Peyer's patch (tissue), 4 donors: Measurements from ENCODE around the gene INPPL1.

ENCODE experiments used
- POLR2A ChIP-seq, 2 donors: fragments of 450-650 bp; IDR thresholded peaks; one replicate each; pipeline ENCODE4 v1.5.1; 2017; ENCODE audit warnings: antibody characterized with exemption in 2 of 2, mild to moderate bottlenecking in 2 of 2, moderate library complexity in 2 of 2
- TF ChIP-seq, protein P1 (sequence below), 6 experiments: fragments of 450-650 bp in 4 of 6; fragments of 200-600 bp in 2 of 6; sonication (generic) in 1 of 6; IDR thresholded peaks; one replicate each; pipeline ENCODE4 v1.5.1; 2017 to 2019; ENCODE audit warnings: antibody characterized with exemption in 6 of 6, mild to moderate bottlenecking in 3 of 6, moderate library complexity in 1 of 6

DNA sequence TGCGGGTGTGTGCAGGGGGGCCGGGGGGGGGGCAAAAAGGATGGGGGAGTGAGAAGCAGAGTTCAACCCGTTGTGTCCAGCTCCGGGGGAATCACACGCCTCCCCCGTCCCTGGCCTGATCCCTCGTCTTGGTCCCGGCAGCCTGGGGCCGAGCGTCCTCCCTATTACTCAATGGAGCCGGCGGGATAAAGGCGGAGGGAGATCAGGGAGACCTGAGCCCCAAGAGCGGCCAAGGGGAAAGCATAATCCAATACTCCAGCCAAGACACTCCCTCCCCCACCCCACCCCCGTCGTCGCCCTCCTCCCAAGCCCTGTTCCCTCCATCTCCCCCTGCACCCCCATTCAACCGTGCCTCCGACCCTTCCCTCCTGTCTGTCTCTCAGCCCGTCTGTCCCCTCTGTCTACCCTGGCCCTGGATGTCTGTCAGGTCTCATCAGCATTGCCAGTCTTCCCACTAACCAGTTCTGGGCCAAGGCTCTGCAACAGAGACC, 16.8 kb downstream of the INPPL1 start:
- TF ChIP-seq POLR2A (IDR thresholded peaks at IDR 0.05) = no peak
- TF ChIP-seq, protein P1, sequence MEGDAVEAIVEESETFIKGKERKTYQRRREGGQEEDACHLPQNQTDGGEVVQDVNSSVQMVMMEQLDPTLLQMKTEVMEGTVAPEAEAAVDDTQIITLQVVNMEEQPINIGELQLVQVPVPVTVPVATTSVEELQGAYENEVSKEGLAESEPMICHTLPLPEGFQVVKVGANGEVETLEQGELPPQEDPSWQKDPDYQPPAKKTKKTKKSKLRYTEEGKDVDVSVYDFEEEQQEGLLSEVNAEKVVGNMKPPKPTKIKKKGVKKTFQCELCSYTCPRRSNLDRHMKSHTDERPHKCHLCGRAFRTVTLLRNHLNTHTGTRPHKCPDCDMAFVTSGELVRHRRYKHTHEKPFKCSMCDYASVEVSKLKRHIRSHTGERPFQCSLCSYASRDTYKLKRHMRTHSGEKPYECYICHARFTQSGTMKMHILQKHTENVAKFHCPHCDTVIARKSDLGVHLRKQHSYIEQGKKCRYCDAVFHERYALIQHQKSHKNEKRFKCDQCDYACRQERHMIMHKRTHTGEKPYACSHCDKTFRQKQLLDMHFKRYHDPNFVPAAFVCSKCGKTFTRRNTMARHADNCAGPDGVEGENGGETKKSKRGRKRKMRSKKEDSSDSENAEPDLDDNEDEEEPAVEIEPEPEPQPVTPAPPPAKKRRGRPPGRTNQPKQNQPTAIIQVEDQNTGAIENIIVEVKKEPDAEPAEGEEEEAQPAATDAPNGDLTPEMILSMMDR (IDR thresholded peaks at IDR 0.05) = no peak
